ENCODE measurements around the gene ACTR1B. TPM values are rescaled to one million over a fixed set of nuclear protein-coding genes. Genes with fewer than 3 reads are reported as not detected.
"Not testable (repeated sequence)": the region's sequence is repeated elsewhere in the genome, so short reads cannot be mapped to it uniquely, and the experiment has no call there.

ACTR1B gene
- total and polyA plus RNA-seq, 2 experiments from 2014 or later: 27.2 to 42.5 TPM

GRCh38 chr2:97673182-97673914 is 9.5 kb upstream of the ACTR1B start:
- Histone ChIP-seq H3K4me3 (no peak overlapping the region), H3K9me2 (ENCODE audit: insufficient read depth) (no peaks in the 10 kb centered on the region), H3K27me3 (ENCODE audit: insufficient read depth) (no peaks in the 10 kb centered on the region), H3K79me2 (replicated peaks; ENCODE audit: insufficient read depth) (no peaks in the 10 kb centered on the region), H3F3A (replicated peaks; ENCODE audit: low read depth) (no peaks in the 10 kb centered on the region), H3K27ac (ENCODE audit: low read depth) (no peak overlapping the region), H3K4me1 (ENCODE audit: insufficient read depth) (peaks cover 7% of the 10 kb centered on the region; the same call in 1 of the 2 replicates), H3K4me2 (no peak overlapping the region), H2AFZ (no peak overlapping the region), H4K20me1 (replicated peaks; ENCODE audit: insufficient read depth) (no peaks in the 10 kb centered on the region), H3K36me3 (ENCODE audit: insufficient read depth) (no peaks in the 10 kb centered on the region)
- Mint-ChIP-seq H3K4me3 (no peak overlapping the region), H3K27me3 (ENCODE audit: insufficient read depth, low read depth, poor library complexity) (peaks cover 13% of the 10 kb centered on the region), H3K9me3 (no peaks in the 10 kb centered on the region; the same call in 1 of the 3 replicates), H3K27ac (no peak overlapping the region), H3K36me3 (ENCODE audit: low read depth) (peaks cover 11% of the 10 kb centered on the region; the same call in 2 of the 3 replicates), H3K4me1 (peaks cover 9% of the 10 kb centered on the region; the same call in 2 of the 3 replicates)
- ATAC-seq (no peak), DNase-seq (ENCODE audit: low spot score) (no peak)
- TF ChIP-seq STAT1 (IDR thresholded peaks at IDR 0.05; ENCODE audit: unreplicated experiment): no peak
- TF ChIP-seq CTCF (conservative IDR thresholded peaks at IDR 0.05; ENCODE audit: low read depth in 2 of 2): no peak
- TF ChIP-seq ZNF331 (CRISPR knock-in tag; IDR thresholded peaks at IDR 0.05; ENCODE audit: low read depth): no peak
- no peak for TF ChIP-seq JUNB (IDR thresholded peaks at IDR 0.05; ENCODE audit: unreplicated experiment)
- no peak for TF ChIP-seq ZNF114 (CRISPR knock-in tag; IDR thresholded peaks at IDR 0.05)
- no peak for TF ChIP-seq POLR2AphosphoS5 (IDR thresholded peaks at IDR 0.05; ENCODE audit: low read depth)
- TF ChIP-seq CREB1 (CRISPR knock-in tag; IDR thresholded peaks at IDR 0.05; ENCODE audit: low read depth): no peak
- no peak for TF ChIP-seq EZH2 (IDR thresholded peaks at IDR 0.05; ENCODE audit: low read depth, unreplicated experiment)
- TF ChIP-seq NANOG (IDR thresholded peaks at IDR 0.05; ENCODE audit: borderline replicate concordance): no peak
- no peak for TF ChIP-seq REST (IDR thresholded peaks at IDR 0.05; ENCODE audit: unreplicated experiment)

- not testable (repeated sequence) for H3K36me3 ChIP-seq (ENCODE audit: insufficient read depth); H3K4me1 Mint-ChIP-seq; H3K79me2 ChIP-seq (replicated peaks; ENCODE audit: insufficient read depth); H3K4me1 ChIP-seq (ENCODE audit: insufficient read depth); H3K27ac ChIP-seq (ENCODE audit: low read depth); H3K4me3 Mint-ChIP-seq; H4K20me1 ChIP-seq (replicated peaks; ENCODE audit: insufficient read depth); H3K9me2 ChIP-seq (ENCODE audit: insufficient read depth); H3F3A ChIP-seq (replicated peaks; ENCODE audit: low read depth); H3K9me3 Mint-ChIP-seq; DNase-seq (ENCODE audit: low spot score); H3K36me3 Mint-ChIP-seq (ENCODE audit: low read depth); ATAC-seq; H3K4me2 ChIP-seq; H3K27me3 ChIP-seq (ENCODE audit: insufficient read depth); H3K27ac Mint-ChIP-seq; H2AFZ ChIP-seq; H3K27me3 Mint-ChIP-seq (ENCODE audit: insufficient read depth, low read depth, poor library complexity); H3K4me3 ChIP-seq
Measured at GRCh38 chr2:97672606-97673140, 8.8 kb upstream of the ACTR1B start.

All from GM23338 (cell line).